ENCODE results near the gene DEPP1.

DEPP1 gene

GRCh38 chr10:44954042-44954441, 24.6 kb downstream of the DEPP1 start:
- DNase-seq (ENCODE audit: low read depth): no peak

DNA sequence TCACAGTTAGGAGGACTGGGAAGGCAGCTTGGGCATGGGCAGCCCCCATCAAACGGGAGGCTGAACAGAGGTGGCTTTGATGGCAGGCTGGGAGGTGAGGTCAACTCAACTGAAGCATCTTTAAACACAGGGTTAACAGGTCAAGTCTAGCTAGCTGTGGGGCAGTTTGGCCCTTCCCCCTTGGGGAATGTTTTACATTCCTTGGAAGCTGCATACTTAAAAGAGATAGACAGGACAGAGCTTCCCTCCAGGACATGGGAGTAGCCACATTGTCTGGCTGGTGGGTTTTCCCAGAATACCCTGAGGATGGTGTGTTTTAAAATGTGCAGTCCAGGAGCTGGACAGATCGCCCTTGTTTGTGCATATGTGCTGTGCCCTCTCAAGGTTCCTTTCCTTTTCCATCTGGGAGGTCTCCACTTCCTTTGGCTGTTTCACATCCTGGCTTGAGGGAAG, 25.8 kb downstream of the DEPP1 start:
- DNase-seq (ENCODE audit: low read depth): no peak

DNA sequence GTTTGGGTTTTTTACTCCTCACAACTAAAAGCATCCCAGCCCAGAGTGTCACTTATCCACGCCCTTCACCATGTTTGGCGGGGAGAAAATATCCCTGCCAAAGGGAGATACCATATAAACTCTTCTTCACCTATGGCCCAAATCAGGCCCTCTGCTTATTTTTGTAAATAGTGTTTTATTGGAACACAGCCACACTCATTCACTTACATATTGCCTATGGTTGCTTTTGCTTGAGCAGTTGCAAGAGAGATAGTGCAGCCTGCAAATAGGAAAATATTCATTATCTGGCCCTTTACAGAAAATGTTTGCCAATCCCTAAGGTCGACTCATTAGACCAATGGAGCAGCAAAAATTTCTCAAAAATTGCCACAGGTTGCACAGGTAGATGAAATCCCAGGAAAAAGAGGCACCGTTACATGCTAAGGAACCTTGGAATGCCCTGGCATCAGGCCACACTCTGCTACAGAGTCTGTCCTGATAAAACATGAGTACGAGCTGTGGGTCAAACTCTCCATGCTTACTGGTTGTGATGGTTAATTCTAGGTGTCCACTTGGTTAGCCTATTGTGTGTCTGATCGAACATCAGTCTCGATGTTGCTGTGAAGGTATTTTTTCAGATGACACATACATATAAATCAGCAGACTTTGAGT, 26.9 kb downstream of the DEPP1 start:
- DNase-seq (ENCODE audit: low read depth): no peak

DNA sequence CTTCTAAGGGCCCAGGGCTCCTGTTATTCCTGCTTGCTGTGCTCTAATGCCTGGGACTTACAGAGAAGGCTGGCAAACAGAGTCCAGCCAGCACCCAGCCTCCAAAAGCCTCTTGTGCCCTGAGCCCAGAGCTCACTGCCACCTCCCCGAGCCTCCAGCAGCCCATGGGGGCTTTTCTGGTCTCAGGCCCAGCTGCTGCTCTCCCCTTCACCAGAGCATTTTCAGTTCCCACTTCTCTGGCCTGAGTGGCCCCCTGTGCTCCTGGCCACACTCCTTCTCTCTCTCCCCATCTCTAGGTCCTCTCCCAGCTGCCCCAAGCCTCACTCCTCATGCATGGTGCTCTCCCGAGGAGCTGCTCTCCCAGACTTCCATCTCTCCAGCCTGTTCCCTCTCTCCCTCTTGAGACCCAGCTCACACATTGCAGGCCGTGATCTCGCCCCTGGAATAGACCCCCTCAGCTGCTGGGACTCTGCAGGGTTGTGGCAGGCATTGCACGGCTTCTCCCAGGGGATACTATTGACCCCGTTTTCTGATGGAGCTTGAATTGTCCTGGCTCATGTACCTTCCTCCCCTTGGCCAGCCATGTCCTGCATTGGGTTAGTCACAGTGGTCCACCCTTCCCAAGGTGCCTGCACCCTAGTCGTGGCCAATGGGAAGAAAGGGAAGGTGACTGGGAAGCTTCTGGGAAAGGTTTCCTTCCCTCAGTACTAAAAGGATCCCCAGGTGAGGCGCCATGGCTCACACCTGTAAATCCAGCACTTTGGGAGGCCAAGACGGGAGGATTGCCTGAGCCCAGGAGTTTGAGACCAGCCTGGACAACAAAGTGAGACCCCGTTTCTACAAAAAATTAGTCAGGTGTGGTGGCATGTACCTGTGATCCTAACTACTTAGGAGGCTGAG, 28.0 kb downstream of the DEPP1 start:
- no peak for DNase-seq (ENCODE audit: low read depth)

GRCh38 chr10:44949915-44950314, 28.7 kb downstream of the DEPP1 start:
- DNase-seq (ENCODE audit: low read depth): no peak

- DNase-seq (ENCODE audit: low read depth): no peak
Measured at GRCh38 chr10:44949127-44949802, 29.3 kb downstream of the DEPP1 start.

DNA sequence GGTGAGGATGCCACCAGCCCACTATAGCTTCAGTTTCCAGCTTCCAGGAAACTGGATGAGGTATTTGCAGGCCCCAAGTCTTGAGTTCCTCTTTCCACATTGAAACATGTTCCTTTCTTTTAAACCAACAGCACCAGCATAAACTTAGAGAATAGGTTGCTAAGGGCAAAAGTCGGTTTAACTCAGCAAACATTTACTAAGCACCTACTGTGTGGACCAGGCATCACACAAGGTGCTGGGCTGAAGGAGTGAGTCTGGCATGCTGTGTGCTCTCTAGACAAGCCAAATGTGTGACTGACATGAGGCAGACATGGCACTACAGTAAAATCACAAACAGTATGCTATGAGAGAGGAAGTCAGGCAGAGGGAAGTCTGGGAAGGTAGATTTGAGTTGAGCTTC, 30.0 kb downstream of the DEPP1 start:
- no peak for DNase-seq (ENCODE audit: low read depth)

DNA sequence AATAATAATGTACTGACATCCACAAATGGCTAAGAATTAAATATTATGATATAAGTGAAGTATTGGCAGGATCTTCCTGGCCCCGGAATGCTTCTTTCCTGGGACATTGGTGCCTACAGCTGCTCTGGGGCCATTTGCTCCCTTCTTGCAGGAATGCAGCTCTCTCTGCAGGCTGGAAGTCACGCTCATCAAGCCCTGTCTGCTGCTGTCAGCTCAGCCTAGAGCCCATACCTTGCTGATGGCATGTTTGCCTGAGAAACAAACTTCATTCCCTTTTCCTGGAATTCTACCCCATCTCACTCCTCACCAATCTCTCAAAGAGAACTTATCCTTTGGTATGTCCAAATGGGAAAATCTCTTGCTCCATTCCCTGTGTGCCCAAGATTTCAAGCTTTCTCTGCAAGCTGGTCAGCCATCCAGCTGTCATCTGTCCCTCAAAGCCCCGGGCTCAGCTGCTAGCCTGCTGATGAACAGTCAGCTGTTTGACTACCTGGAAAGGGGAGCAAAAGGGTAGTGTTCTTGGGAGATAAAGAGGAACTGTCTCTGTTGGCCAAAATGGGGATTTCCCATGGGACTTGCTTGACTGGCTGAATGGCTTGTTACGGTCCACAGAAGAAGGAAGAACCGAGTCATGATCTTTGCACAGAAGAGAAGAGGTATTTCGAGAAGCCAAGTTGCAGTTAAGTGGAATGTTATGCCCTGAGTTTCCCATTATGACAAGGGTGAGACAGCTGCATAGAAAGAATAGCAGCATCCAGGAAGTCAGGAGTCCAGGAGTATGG, 31.0 kb downstream of the DEPP1 start:
- DNase-seq (ENCODE audit: low read depth): no peak

- no peak for DNase-seq (ENCODE audit: low read depth)
Measured at GRCh38 chr10:44946205-44946604, 32.4 kb downstream of the DEPP1 start.

DNA sequence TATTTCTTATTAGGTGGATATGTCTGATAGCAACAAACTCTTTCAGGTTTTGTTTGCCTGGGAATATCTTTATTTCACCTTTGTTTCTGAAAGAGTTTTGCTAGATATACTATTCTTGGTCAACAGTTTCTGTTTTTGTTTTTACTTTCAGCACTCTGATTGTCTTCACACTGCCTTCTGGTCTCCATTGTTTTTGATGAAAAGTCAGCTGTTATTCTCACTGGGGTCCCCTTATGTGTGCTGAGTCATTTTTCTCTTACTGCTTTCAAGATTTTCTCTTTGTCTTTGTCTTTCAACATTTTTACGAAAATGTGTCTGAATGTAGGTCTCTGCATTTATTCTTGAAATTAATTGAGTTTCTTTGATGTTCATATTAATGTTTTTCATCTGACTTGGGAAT, 34.3 kb downstream of the DEPP1 start:
- DNase-seq (ENCODE audit: low read depth): no peak

DNA sequence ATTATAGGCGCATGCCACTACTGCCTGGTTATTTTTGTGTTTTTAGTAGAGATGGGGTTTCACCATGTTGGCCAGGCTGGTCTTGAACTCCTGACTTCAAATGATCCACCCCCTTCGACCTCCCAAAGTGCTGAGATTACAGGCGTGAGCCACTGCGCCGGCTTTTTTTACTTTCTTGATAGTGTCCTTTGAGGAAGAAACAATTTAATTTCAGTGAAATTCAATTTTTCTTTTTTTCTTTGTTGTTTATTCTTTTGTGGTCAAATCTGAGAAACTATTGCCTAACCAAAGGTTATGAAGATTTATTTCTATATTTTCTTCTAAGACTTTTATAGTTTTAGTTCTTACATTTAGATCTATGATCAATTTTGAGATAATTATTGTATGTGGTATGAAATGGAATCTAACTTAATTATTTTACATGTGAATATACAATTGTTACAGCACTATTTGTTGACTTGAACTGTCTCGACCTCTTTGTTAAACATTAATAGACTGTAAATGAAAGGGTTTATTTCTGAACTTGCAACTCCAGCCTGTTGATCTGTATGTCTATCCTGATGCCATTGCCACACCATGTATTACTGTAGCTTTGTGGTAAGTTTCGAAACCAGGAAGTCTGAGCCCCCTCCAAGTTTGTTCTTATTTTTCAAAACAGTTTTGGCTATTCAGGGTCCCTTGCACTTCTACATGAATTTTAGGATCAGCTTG, 38.8 kb downstream of the DEPP1 start:
- DNase-seq (ENCODE audit: low read depth): no peak

GRCh38 chr10:44938956-44939355, 39.7 kb downstream of the DEPP1 start:
- DNase-seq (ENCODE audit: low read depth): no peak

- DNase-seq (ENCODE audit: low read depth): no peak
Measured at GRCh38 chr10:44937196-44938005, 41.2 kb downstream of the DEPP1 start.

DNA sequence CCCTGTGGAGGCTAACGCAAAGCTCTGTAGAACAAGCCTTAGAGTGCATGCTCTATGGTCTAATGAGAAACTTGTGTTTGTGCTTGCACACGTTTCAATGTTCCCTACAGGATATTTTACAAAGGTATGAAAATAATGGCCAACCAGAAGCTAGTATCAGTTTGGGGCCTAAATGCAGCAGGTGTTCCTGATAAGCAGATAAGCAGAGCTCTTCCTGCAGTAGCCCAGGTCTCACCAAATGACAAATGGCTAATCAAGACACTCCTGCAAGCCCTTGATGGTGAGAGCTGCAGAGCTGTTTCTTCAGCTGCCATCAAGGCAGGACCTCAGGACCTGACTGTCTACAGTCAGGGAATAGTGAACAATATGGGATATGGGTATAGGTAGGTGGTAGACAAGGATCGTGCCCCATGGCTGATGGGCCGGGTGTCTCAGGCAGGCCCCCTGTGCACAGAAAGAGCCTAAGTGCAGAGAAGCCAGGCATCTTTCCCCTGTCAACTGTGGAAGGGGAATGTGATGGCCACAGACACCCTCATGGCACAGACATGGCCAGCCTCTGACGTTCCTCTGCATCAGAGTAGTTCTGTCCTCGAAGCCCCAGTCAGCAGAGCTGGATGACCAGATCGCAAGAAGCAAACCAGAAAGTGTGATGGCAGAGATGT, 42.2 kb downstream of the DEPP1 start:
- DNase-seq (ENCODE audit: low read depth): no peak

GRCh38 chr10:44935966-44936295, 42.7 kb downstream of the DEPP1 start:
- no peak for DNase-seq (ENCODE audit: low read depth)

DNA sequence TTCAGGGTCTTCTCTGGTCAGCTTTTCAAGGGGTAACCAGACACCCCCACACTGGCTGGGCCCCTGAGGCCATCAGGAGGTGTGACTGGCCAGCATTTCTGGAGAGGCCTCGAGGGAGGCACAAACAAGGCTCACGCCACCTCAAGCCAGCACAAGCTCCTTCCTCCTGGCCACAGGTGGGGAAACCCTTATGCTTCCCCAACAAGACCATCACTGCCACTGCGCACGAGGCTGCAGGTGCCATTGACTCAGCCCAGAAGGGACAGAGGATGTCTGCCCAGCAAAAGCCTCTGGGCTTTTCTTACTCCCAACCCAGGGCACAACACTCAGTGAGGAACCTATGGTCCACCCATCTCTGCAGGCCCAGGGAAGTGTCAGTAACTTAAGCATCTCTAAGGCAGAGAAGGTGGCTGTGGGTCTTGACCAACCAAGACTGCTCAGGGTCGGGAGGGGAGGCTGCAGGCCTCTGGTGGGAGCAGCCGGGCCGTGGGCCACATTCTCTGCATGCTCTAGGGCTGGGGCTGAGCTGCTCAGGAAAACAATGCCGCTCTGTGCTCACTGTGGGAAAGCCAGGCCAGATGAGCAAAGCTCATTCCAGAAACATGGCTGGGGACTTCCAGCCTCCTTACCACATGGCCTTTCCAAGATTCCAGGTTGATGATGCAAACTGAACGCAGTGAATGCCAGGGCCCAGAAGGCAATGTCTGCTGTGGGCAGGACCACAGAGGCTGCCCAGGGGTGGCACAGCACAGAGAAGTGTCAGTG, 43.2 kb downstream of the DEPP1 start:
- no peak for DNase-seq (ENCODE audit: low read depth)

DNA sequence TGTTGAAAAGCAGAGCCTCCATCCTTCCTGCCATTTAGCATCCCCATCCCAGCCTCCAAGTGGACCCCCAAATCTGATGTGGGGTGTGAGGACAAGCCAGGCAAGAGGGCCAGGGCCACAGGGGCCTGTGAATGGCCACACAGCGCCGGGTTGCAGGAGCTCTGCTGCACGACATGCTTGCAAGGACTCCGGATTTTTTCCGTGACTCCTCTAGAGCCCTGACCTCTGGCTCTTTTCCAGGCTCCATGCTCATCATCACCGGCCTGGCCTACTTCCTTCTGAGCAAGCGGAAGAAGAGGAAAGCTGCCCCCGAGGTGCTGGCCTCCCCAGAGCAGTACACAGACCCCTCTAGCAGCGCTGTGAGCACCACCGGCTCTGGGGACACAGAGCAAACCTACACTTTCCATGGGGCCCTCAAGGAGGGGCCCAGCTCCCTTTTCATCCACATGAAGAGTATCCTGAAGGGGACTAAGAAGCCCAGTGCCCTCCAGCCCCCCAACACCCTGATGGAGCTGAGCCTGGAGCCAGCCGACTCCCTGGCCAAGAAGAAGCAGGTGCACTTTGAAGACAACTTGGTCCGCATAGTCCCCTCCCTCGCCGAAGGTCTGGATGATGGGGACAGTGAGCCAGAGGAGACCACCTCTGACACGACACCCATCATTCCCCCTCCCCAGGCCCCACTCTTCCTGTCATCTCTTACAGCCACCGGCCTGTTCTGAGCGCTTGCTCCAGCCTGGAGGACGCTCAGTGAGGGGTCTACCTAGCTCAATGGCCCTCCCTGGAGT, 44.0 kb downstream of the DEPP1 start:
- no peak for DNase-seq (ENCODE audit: low read depth)

DNA sequence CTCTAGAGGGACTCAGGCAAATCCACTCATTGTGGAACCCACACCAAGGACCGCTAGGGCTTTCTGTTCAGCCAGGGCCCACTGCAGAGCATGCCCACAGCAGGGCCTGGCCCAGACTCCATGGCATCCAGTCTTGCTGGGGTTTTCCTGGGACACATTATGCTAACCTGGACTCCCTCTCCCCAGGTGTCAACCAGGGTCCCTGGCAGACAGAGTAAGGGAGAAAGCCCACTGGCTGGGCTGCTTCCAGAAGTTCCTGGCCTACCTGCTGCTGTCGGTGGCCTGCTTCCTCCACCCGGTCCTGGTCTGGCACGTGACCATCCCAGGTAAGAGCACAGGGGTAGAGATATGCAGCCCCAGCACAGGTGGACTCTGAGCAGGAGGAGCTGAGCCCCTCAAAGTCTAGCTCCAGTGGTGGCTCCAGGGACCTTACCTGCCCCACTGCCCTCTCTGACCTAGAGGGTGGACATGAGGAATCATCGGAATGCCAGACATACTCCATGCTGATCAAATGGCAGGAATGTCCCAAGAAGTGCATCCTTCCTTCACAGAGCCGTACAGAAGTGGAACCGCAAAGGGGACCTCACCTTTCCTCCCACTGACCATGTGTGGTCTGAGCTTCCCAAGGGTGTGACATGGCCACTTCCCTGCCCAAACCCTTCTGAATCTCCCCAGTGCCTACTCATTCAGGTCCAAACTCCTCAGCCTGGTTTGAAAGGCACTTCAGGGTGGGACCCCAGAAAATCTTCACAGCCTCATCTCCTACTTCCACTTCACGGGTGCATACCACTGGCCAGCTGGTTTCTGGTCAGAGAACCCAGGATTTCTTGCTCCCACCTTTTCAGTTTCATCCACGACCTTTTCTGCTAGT, 44.9 kb downstream of the DEPP1 start:
- DNase-seq (ENCODE audit: low read depth): no peak
